Heart left ventricle (tissue), 16 donors: ENCODE data around the gene STX1B. TPM values are rescaled to one million over a fixed set of nuclear protein-coding genes. Genes with fewer than 3 reads are reported as not detected.

ENCODE experiments used
- ATAC-seq, 4 donors: fragments of 200-7000 bp; cut with Tn5 transposase; one replicate each; pipeline ENCODE4 v1.9.1; 2020 to 2022; ENCODE audit warnings: moderate library complexity in 4 of 4, mild to moderate bottlenecking in 3 of 4, moderate number of reproducible peaks in 1 of 4
- DNase-seq, 5 donors: peaks; one replicate each; pipeline ENCODE4 v3.0.0-alpha.2; 2020
- H3K27ac ChIP-seq, 12 donors: fragments of 200-600 bp; sonication (generic) in 4 of 12; one replicate each; pipeline versions ENCODE4 v1.5.0 to v1.8.0; 2016 to 2022; ENCODE audit warnings: mild to moderate bottlenecking in 2 of 12
- H3K27me3 ChIP-seq, 9 donors: fragments of 200-600 bp; sonication (generic) in 2 of 9; one replicate each; pipeline versions ENCODE4 v1.5.1 to v1.8.0; 2016 to 2022; ENCODE audit warnings: mild to moderate bottlenecking in 3 of 9
- H3K36me3 ChIP-seq, 9 donors: fragments of 200-600 bp; sonication (generic) in 2 of 9; one replicate each; pipeline versions ENCODE4 v1.5.0 to v1.8.0; 2018 to 2022; ENCODE audit warnings: mild to moderate bottlenecking in 2 of 9
- H3K4me1 ChIP-seq, 12 donors: fragments of 200-600 bp; sonication (generic) in 4 of 12; one replicate each; pipeline versions ENCODE4 v1.5.0 to v1.8.0; 2016 to 2022; ENCODE audit warnings: mild to moderate bottlenecking in 3 of 12
- H3K4me3 ChIP-seq, 12 donors: fragments of 200-600 bp; sonication (generic) in 4 of 12; one replicate each; pipeline versions ENCODE4 v1.5.0 to v1.8.0; 2017 to 2022; ENCODE audit warnings: mild to moderate bottlenecking in 9 of 12, moderate library complexity in 4 of 12
- H3K9me3 ChIP-seq, 12 donors: fragments of 200-600 bp; sonication (generic) in 4 of 12; one replicate each; pipeline versions ENCODE4 v1.5.0 to v1.8.0; 2016 to 2022; ENCODE audit warnings: mild to moderate bottlenecking in 1 of 12
- CTCF ChIP-seq, 12 donors: fragments of 200-600 bp; sonication (generic) in 4 of 12; IDR thresholded peaks; one replicate each; pipeline versions ENCODE4 v1.5.0 to v1.8.0; 2018 to 2022; ENCODE audit warnings: antibody characterized with exemption in 12 of 12, mild to moderate bottlenecking in 5 of 12
- POLR2A ChIP-seq, 2 donors: fragments of 450-650 bp; IDR thresholded peaks; one replicate each; pipeline ENCODE4 v1.6.1; 2017; ENCODE audit warnings: antibody characterized with exemption in 2 of 2, mild to moderate bottlenecking in 2 of 2, moderate library complexity in 2 of 2
- WGBS, 4 donors: extraction: QIAGEN DNeasy Blood & Tissue Kit in 2 of 4; methylation state at CpG; one replicate each; pipeline versions ENCODE4 v1.1.5 to v1.1.7; 2013 to 2018; 5-methylcytosine and 5-hydroxymethylcytosine counted together
- intact Hi-C, 10 donors: fragments of 100-400 bp; cut with DNase I; formaldehyde crosslinking; loops; one replicate each; pipeline versions ENCODE4 v1.11.1 to v1.14.2; 2022
- polyA plus RNA-seq, 2 donors: library from polyadenylated mRNA; stranded (reverse); fragments of 200-250 nt; gene quantifications; one replicate each; pipeline ENCODE4 v1.2.3, GENCODE V29; 2013
- total RNA-seq, 9 donors: library from RNA; depleted of rRNA in 2 of 9; stranded (reverse); fragments of >200 nt in 2 of 9; fragmentation: NEBNext Ultra II Directional in 3 of 9; extraction: Animal tissue kit (Norgen Biotek cat#: 25700) in 3 of 9; gene quantifications; one replicate each; pipeline versions ENCODE4 v1.1.0 to v1.2.4, GENCODE V29; 2016 to 2023
- donor health status: ischemic (EF 13 %, LVEDD 7.1; RV severe dilation, severe dysfunction).
- donor health status: healthy with polysubstance abuse.
- donor health status: DM: no; HTN: yes; CAD: no.
- donor health status: DM: no; HTN: no; CAD: no.
- donor health status: ischemic (EF 25% LVEDD 6.9; RV normal size, moderate dysfunction).
- donor health status: ischemic (EF 25% LVEDD 5.7; RV mildly dilated, moderate dysfunction).
- donor health status: healthy.
- donor health status: DM: yes; HTN: yes; CAD: no.
- donor health status: ischemic (EF 35%, LVEDD 5.7; RV mildly dilated, moderate dysfunction).
- donor health status: nonischemic (EF 11% LVEDD 7.7; RV severe dilation, severe dysfunction).
- donor health status: DM: yes; HTN: yes; CAD: no.
- donor health status: PGD.
- donor health status: ischemic (EF 29% LVEDD 5.4; RV normal size, mild dysfunction).
- donor health status: nonischemic (EF 23%, LVEDD 6.1; RV moderate dilation, normal function).

Gene STX1B
- total and polyA plus RNA-seq, 11 donors: 0.20 to 2.1 (median 0.82) TPM

- no peaks in the 10 kb centered on the region for H3K9me3 ChIP-seq
- H3K27me3 ChIP-seq: no peaks in the 10 kb centered on the region
- ATAC-seq (peak; percentile 64 to 78 (median 74)), DNase-seq (peak; percentile 84 to 93 (median 87))
- peak overlapping the region; percentile 88 to 99 (median 95) for H3K27ac ChIP-seq
- peaks cover 5 to 50% (median 33%) of the 10 kb centered on the region in 12 donors for H3K4me1 ChIP-seq
- H3K4me3 ChIP-seq: peak overlapping the region; percentile 79 to 100 (median 96)
- 6 to 9% (median 8%) methylated on average over 21 of the region's 21 CpGs for WGBS, 4 donors
- H3K36me3 ChIP-seq: peaks cover 0 to 15% (median 6%) of the 10 kb centered on the region in 9 donors
- intact Hi-C loops: loop anchor here in 4 of 10 donors (10.0 kb wide), 5 partner anchors 55 to 915 kb away; partner anchors contain the start of genes ARMC5 (in 1 of the 4), BCL7C (in 1 of the 4), CTF1 (in 1 of the 4) and ZNF646 (in 1 of the 4)
- TF ChIP-seq POLR2A (IDR thresholded peaks at IDR 0.05): peak in 1 of 2 donors; percentile 66
- TF ChIP-seq CTCF (IDR thresholded peaks at IDR 0.05): peak in 1 of 12 donors; percentile 16
Measured at GRCh38 chr16:30949650-30950515, 60.6 kb downstream of the STX1B start.

- H3K4me3 ChIP-seq: peak within 1 kb of the TSS; percentile 79 to 100 (median 96)
- TF ChIP-seq POLR2A (IDR thresholded peaks at IDR 0.05): peak; percentile 15 to 77
- TF ChIP-seq CTCF (IDR thresholded peaks at IDR 0.05): no peak
- peak; percentile 33 to 72 (median 70) for ATAC-seq
- H3K27me3 ChIP-seq: no peaks in the 10 kb centered on the region
- 1 to 2% (median 1%) methylated on average over 19 to 70 of the region's 70 CpGs for WGBS, 4 donors
- intact Hi-C loops: no loop called here
- peaks cover 0 to 22% (median 11%) of the 10 kb centered on the region in 9 donors for H3K36me3 ChIP-seq
- DNase-seq: peak; percentile 83 to 92 (median 87)
- peak within 1 kb of the TSS; percentile 88 to 99 (median 95) for H3K27ac ChIP-seq
- no peaks in the 10 kb centered on the region for H3K9me3 ChIP-seq
- peaks cover 5 to 47% (median 32%) of the 10 kb centered on the region in 12 donors for H3K4me1 ChIP-seq
Measured at GRCh38 chr16:30948667-30949649, 61.5 kb downstream of the STX1B start, which contains the start of gene ORAI3. TSS of gene ORAI3 (plus strand) at chr16:30949068. CDS start at chr16:30949290, 222 bp downstream.

DNA sequence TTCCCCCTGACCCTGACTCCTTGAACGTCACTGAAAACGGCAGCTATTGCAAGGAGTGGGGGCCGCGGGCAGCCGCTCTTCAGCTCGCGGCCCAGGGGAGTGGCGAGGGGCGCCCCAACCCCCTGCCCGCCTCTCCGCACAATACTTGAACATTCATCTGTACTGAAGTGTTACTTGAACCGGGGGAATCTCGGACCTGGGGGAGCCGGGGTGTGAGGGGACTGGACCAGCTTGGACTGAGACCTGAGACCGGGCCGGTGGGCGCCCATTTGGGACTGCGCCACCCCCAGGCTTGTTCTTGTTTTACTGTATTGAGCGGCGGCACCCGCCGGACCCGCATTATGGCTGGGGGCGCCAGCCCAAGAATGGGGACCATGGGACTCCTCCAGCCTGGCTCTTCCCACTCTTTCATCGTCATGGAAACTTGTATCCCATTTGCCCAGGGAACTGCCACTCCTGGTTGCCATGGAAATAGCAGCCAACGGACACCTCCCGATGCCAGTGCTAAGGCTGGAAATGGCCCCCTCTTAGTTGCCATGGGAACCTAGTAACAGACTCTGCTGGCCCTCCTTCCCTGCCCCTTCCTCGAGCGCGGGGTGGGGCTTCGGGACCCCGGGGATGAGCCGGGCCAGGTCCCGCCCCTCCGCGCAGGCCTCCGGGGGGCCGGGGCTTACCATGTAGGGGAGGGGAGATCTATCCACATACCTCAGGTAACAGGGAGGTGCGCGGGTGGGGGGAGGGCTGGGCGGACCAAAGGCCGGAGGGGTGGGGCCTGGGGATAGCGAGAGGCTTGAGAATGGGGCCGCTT, 62.4 kb downstream of the STX1B start:
- no peak for TF ChIP-seq POLR2A (IDR thresholded peaks at IDR 0.05)
- no peak for TF ChIP-seq CTCF (IDR thresholded peaks at IDR 0.05)
- H3K9me3 ChIP-seq: no peaks in the 10 kb centered on the region
- DNase-seq (peak; percentile 79 to 89 (median 88)), ATAC-seq (peak; percentile 28 to 64 (median 52))
- H3K4me3 ChIP-seq: peak overlapping the region; percentile 79 to 100 (median 96)
- intact Hi-C loops: no loop called here
- peaks cover 0 to 21% (median 10%) of the 10 kb centered on the region in 9 donors for H3K36me3 ChIP-seq
- 20 to 39% (median 37%) methylated on average over 15 to 44 of the region's 44 CpGs for WGBS, 4 donors
- peaks cover 5 to 40% (median 23%) of the 10 kb centered on the region in 12 donors for H3K4me1 ChIP-seq
- H3K27ac ChIP-seq: peak overlapping the region; percentile 88 to 99 (median 95)
- no peaks in the 10 kb centered on the region for H3K27me3 ChIP-seq
